ENCODE results near the gene DCP2. TPM values are rescaled to one million over a fixed set of nuclear protein-coding genes. Genes with fewer than 3 reads are reported as not detected.

Gene DCP2
- total RNA-seq, 2 experiments from 2014 or later, result 135 to 138 TPM

DNA sequence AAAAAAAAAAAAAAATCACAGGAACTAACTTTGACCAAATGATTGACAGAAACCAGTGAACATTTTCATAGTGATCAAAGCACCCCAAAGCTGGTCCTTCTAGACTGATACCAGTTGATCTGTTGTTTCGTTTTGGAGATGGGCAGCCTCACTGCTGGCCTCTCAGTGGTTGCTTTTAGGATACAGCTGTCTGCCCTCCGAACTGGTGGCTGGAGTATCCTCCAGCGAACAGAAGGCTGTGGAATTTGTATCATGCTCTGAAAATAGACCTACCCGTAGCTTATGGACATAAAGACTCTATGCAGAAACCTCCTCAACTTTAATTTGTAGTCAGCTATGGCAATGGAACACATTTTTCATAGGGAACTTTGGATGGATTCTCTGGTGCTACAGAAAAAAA is 49.0 kb downstream of the DCP2 start:
- Mint-ChIP-seq H3K27ac (no peak overlapping the region), H3K9me3 (no peaks in the 10 kb centered on the region)

GRCh38 chr5:113026211-113026610 is 49.6 kb downstream of the DCP2 start:
- Mint-ChIP-seq H3K36me3 (ENCODE audit: low read depth) (peaks cover 69% of the 10 kb centered on the region), H3K4me3 (no peak overlapping the region), H3K27ac (no peak overlapping the region), H3K27me3 (no peaks in the 10 kb centered on the region), H3K4me1 (peaks cover 34% of the 10 kb centered on the region), H3K9me3 (no peaks in the 10 kb centered on the region)
- no peak for DNase-seq
- CTCF ChIA-PET, result no interaction called here
- POLR2A ChIA-PET, result interaction anchor here (1.2 kb wide), 1 partner anchor 9 kb away, joined by 4 read pairs; no protein-coding TSS in a partner anchor

More for the DNA sequence above, 49.0 kb downstream of the DCP2 start:
- no peaks in the 10 kb centered on the region for H3K27me3 Mint-ChIP-seq
- H3K4me3 Mint-ChIP-seq, result no peak overlapping the region
- ChIA-PET POLR2A (interaction anchor here (0.6 to 1.2 kb wide), 2 partner anchors 10 to 113 kb away, joined by 3 to 4 read pairs; no protein-coding TSS in a partner anchor), CTCF (interaction anchor here (0.7 kb wide), 1 partner anchor 121 kb away, joined by 3 read pairs; no protein-coding TSS in a partner anchor)
- no peak for DNase-seq
- H3K36me3 Mint-ChIP-seq (ENCODE audit: low read depth), result peaks cover 75% of the 10 kb centered on the region
- peaks cover 40% of the 10 kb centered on the region for H3K4me1 Mint-ChIP-seq

DNA sequence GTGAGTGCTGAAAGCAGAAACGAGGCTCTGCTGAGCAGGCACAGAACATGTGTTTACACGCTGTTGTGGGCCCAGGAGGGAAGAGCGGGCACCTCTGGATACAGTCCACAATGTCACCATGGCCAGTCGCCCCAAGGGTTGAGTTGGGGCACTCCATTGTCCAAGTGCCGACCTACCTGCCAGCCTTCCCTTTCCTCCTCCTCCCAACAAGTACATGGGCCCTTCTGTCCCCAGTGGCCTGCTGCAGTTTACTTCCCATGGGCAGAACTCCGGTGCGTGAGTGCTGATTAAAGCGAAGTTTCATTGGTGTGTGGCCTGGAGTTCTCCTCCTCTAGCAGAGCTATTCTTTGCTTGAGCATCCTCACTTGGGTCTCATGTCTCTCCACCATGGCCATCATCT is 50.4 kb downstream of the DCP2 start:
- CTCF ChIA-PET, result no interaction called here
- no peaks in the 10 kb centered on the region for H3K27me3 Mint-ChIP-seq
- peaks cover 27% of the 10 kb centered on the region for H3K4me1 Mint-ChIP-seq
- peaks cover 64% of the 10 kb centered on the region for H3K36me3 Mint-ChIP-seq (ENCODE audit: low read depth)
- POLR2A ChIA-PET, result no interaction called here
- H3K4me3 Mint-ChIP-seq, result no peak overlapping the region
- H3K27ac Mint-ChIP-seq, result no peak overlapping the region
- no peaks in the 10 kb centered on the region for H3K9me3 Mint-ChIP-seq
- no peak for DNase-seq

DNA sequence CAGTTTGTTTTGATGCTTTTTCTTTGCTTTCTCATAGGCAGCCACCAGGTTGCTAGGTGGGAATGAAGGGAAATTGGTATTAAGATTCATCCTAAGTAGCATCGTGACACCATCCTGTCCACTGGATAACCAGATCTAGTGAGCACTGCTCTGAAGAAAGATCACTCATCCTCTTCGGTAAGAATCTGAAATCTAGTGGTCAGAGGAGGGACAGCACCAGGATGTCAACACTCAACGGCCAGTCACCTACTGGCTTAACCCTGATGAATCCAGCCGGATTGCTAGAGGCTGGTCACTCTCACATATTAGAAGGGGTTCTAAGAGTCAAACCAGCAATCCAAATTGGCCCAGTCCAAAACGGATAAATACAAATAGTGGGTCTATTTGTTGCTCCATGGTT is 50.8 kb downstream of the DCP2 start:
- H3K27ac Mint-ChIP-seq, result no peak overlapping the region

DNA sequence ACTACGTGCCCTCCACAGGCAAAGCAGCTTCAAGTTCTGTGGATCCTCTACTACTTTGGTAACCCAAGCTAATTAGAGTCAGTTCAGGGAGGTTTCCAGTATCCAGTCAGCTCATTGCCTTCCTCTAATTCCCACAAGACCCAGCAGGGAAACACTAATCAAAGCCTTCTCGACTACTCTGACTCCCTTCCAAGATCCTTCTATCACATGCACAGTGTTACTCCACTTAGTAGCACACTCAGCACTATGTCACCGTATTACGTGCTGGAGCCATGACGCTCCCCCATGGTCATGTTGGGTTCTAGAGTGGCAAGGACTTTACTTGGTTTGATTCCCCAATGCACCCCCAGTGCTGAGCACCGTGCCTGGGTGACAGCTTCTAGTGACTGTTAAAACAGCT is 53.0 kb downstream of the DCP2 start:
- DNase-seq, result no peak
- Mint-ChIP-seq H3K4me1 (peaks cover 2% of the 10 kb centered on the region), H3K36me3 (ENCODE audit: low read depth) (peaks cover 42% of the 10 kb centered on the region), H3K27me3 (no peaks in the 10 kb centered on the region), H3K4me3 (no peak overlapping the region), H3K27ac (no peak overlapping the region), H3K9me3 (no peaks in the 10 kb centered on the region)
- POLR2A ChIA-PET, result interaction anchor here (1.2 kb wide), 1 partner anchor 9 kb away, joined by 4 read pairs; no protein-coding TSS in a partner anchor
- CTCF ChIA-PET, result interaction anchor here (1.8 kb wide), 1 partner anchor 33 kb away, joined by 5 read pairs; no protein-coding TSS in a partner anchor

More for the DNA sequence above, 50.8 kb downstream of the DCP2 start:
- DNase-seq, result no peak
- CTCF ChIA-PET, result no interaction called here
- POLR2A ChIA-PET, result interaction anchor here (1.6 kb wide), 1 partner anchor 12 kb away, joined by 3 read pairs; no protein-coding TSS in a partner anchor
- Mint-ChIP-seq H3K27me3 (no peaks in the 10 kb centered on the region), H3K4me1 (peaks cover 23% of the 10 kb centered on the region), H3K4me3 (no peak overlapping the region), H3K9me3 (no peaks in the 10 kb centered on the region), H3K36me3 (ENCODE audit: low read depth) (peaks cover 63% of the 10 kb centered on the region)

- CTCF ChIA-PET, result no interaction called here
- POLR2A ChIA-PET, result interaction anchor here (0.6 to 1.2 kb wide), 3 partner anchors 9 to 170 kb away, joined by 3 read pairs; partner anchors contain the start of gene SRP19
- Mint-ChIP-seq H3K4me3 (no peak overlapping the region), H3K27me3 (no peaks in the 10 kb centered on the region), H3K4me1 (peaks cover 6% of the 10 kb centered on the region), H3K36me3 (ENCODE audit: low read depth) (peaks cover 32% of the 10 kb centered on the region), H3K9me3 (no peaks in the 10 kb centered on the region), H3K27ac (no peak overlapping the region)
- DNase-seq, result no peak
Measured at GRCh38 chr5:113031104-113031503, 54.5 kb downstream of the DCP2 start.

- H3K36me3 Mint-ChIP-seq (ENCODE audit: low read depth), result peaks cover 28% of the 10 kb centered on the region
- no peak overlapping the region for H3K4me3 Mint-ChIP-seq
- H3K9me3 Mint-ChIP-seq, result no peaks in the 10 kb centered on the region
- ChIA-PET CTCF (no interaction called here), POLR2A (interaction anchor here (0.6 to 1.2 kb wide), 3 partner anchors 9 to 171 kb away, joined by 3 read pairs; partner anchors contain the start of gene SRP19)
- peaks cover 6% of the 10 kb centered on the region for H3K4me1 Mint-ChIP-seq
- no peak overlapping the region for H3K27ac Mint-ChIP-seq
- no peaks in the 10 kb centered on the region for H3K27me3 Mint-ChIP-seq
- no peak for DNase-seq
Measured at GRCh38 chr5:113031557-113031956, 55.0 kb downstream of the DCP2 start.

DNA sequence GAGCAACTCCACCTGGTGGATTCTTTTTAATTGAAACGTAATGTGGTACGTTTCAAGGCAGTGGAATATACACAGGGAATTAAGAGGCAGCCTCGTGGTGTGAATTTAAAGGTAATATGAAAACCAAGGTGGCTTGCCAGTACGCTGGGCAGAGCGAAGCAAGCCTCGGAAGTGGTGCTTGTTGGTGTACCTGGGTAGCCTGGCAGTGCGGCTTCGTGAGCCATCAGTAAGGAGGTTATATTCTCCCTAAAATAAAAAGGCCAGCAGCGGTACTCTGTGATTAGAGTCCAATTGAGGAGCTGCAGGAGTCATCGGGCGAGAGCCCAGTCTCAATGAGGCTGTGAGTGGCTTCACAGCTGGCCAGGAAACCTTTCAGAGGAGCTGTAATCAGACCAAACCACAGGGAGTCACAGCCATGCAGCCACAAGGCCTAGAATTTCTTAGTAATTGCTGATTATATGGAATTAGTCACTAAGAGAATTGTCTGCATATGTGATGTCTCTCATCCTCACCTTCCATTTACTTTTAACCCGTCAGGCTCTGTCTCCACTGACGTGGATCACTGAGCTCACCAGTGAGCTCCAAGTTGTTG is 57.7 kb downstream of the DCP2 start:
- Mint-ChIP-seq H3K9me3 (no peaks in the 10 kb centered on the region), H3K27me3 (no peaks in the 10 kb centered on the region), H3K4me3 (no peak overlapping the region), H3K36me3 (ENCODE audit: low read depth) (peaks cover 8% of the 10 kb centered on the region), H3K4me1 (peaks cover 6% of the 10 kb centered on the region), H3K27ac (no peak overlapping the region)
- CTCF ChIA-PET, result interaction anchor here (1.1 to 1.2 kb wide), 2 partner anchors 9 to 38 kb away, joined by 3 to 4 read pairs; no protein-coding TSS in a partner anchor
- POLR2A ChIA-PET, result interaction anchor here (1.8 kb wide), 1 partner anchor 11 kb away, joined by 5 read pairs; no protein-coding TSS in a partner anchor
- no peak for DNase-seq

- DNase-seq, result no peak
- Mint-ChIP-seq H3K9me3 (no peaks in the 10 kb centered on the region), H3K4me1 (peaks cover 6% of the 10 kb centered on the region), H3K27ac (no peak overlapping the region), H3K27me3 (no peaks in the 10 kb centered on the region), H3K4me3 (no peak overlapping the region), H3K36me3 (ENCODE audit: low read depth) (no peaks in the 10 kb centered on the region)
- ChIA-PET CTCF (interaction anchor here (1.1 to 1.2 kb wide), 2 partner anchors 8 to 39 kb away, joined by 3 to 4 read pairs; no protein-coding TSS in a partner anchor), POLR2A (interaction anchor here (1.2 kb wide), 1 partner anchor 9 kb away, joined by 4 read pairs; no protein-coding TSS in a partner anchor)
Measured at GRCh38 chr5:113035096-113035495, 58.5 kb downstream of the DCP2 start.

- no peaks in the 10 kb centered on the region for H3K27me3 Mint-ChIP-seq
- CTCF ChIA-PET, result no interaction called here
- H3K27ac Mint-ChIP-seq, result no peak overlapping the region
- H3K9me3 Mint-ChIP-seq, result no peaks in the 10 kb centered on the region
- POLR2A ChIA-PET, result interaction anchor here (1.2 kb wide), 1 partner anchor 11 kb away, joined by 4 read pairs; no protein-coding TSS in a partner anchor
- H3K4me1 Mint-ChIP-seq, result peaks cover 6% of the 10 kb centered on the region
- H3K4me3 Mint-ChIP-seq, result no peak overlapping the region
- no peak for DNase-seq
- H3K36me3 Mint-ChIP-seq (ENCODE audit: low read depth), result no peaks in the 10 kb centered on the region
Measured at GRCh38 chr5:113036321-113036720, 59.7 kb downstream of the DCP2 start.

- H3K4me1 Mint-ChIP-seq, result peaks cover 6% of the 10 kb centered on the region
- no peaks in the 10 kb centered on the region for H3K36me3 Mint-ChIP-seq (ENCODE audit: low read depth)
- no peak for DNase-seq
- POLR2A ChIA-PET, result no interaction called here
- H3K4me3 Mint-ChIP-seq, result no peak overlapping the region
- H3K27ac Mint-ChIP-seq, result no peak overlapping the region
- H3K9me3 Mint-ChIP-seq, result no peaks in the 10 kb centered on the region
- CTCF ChIA-PET, result no interaction called here
- H3K27me3 Mint-ChIP-seq, result no peaks in the 10 kb centered on the region
Measured at GRCh38 chr5:113036826-113037225, 60.2 kb downstream of the DCP2 start.

- ChIA-PET POLR2A (no interaction called here), CTCF (interaction anchor here (1.1 kb wide), 1 partner anchor 292 kb away, joined by 3 read pairs; no protein-coding TSS in a partner anchor)
Measured at GRCh38 chr5:113038136-113038535, 61.5 kb downstream of the DCP2 start.

DNA sequence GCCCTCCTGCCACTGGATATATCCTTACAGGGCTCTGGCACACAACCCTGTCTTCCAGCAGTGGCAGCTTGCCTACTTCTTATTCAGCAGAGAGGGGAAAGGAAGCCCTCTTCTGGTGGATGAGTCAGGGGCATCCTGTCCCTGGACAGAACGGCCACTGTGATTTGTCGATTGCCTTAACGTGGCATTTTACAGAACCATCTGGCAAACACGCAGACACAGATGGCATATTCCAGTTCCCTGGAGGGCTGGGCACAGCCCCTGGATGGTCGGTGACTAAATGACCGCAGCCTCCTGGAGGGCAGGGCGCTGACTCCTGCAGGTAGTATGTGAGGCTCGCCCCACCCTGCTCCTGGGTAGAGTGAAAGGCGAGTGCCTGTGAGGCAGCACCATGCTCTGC is 62.1 kb downstream of the DCP2 start:
- no peaks in the 10 kb centered on the region for H3K9me3 Mint-ChIP-seq
- no peak overlapping the region for H3K27ac Mint-ChIP-seq
- CTCF ChIA-PET, result interaction anchor here (1.1 kb wide), 1 partner anchor 292 kb away, joined by 3 read pairs; no protein-coding TSS in a partner anchor
- H3K4me1 Mint-ChIP-seq, result peaks cover 6% of the 10 kb centered on the region
- no peak overlapping the region for H3K4me3 Mint-ChIP-seq
- POLR2A ChIA-PET, result no interaction called here
- H3K36me3 Mint-ChIP-seq (ENCODE audit: low read depth), result no peaks in the 10 kb centered on the region
- H3K27me3 Mint-ChIP-seq, result no peaks in the 10 kb centered on the region
- DNase-seq, result no peak

More at GRCh38 chr5:113038136-113038535, 61.5 kb downstream of the DCP2 start:
- no peaks in the 10 kb centered on the region for H3K36me3 Mint-ChIP-seq (ENCODE audit: low read depth)
- no peak overlapping the region for H3K27ac Mint-ChIP-seq
- H3K9me3 Mint-ChIP-seq, result no peaks in the 10 kb centered on the region
- no peak overlapping the region for H3K4me3 Mint-ChIP-seq
- peaks cover 6% of the 10 kb centered on the region for H3K4me1 Mint-ChIP-seq
- DNase-seq, result no peak
- H3K27me3 Mint-ChIP-seq, result no peaks in the 10 kb centered on the region

Data from activated CD4-positive, alpha-beta memory T cell treated with anti-CD3 and anti-CD28 coated beads, Interleukin-2, amount 10 ng/mL, durations not matched to agents 7 days and 5 days (primary cell).